GM18858 (cell line): Measurements from ENCODE around the gene PHLDA3.
"Not testable (repeated sequence)": the region's sequence is repeated elsewhere in the genome, so short reads cannot be mapped to it uniquely, and the experiment has no call there.

Source experiments
- ATAC-seq: cut with Tn5 transposase; IDR thresholded peaks from one replicate; pipeline ENCODE4 v1.9.1; 2021; ENCODE audit not compliant: unreplicated experiment

The PHLDA3 gene

GRCh38 chr1:201504179-201504631 is 35.2 kb upstream of the PHLDA3 start:
- no peak for ATAC-seq

GRCh38 chr1:201503397-201504176 is 34.6 kb upstream of the PHLDA3 start:
- no peak for ATAC-seq

- ATAC-seq: no peak
Measured at GRCh38 chr1:201502511-201502857, 33.5 kb upstream of the PHLDA3 start.

- no peak for ATAC-seq
Measured at GRCh38 chr1:201501812-201502510, 33.0 kb upstream of the PHLDA3 start.

GRCh38 chr1:201501144-201501543 is 32.2 kb upstream of the PHLDA3 start:
- ATAC-seq: no peak

GRCh38 chr1:201500670-201501120 is 31.7 kb upstream of the PHLDA3 start:
- no peak for ATAC-seq

- ATAC-seq: no peak
Measured at GRCh38 chr1:201499795-201500669, 31.0 kb upstream of the PHLDA3 start.

GRCh38 chr1:201499191-201499590 is 30.2 kb upstream of the PHLDA3 start:
- ATAC-seq: no peak

GRCh38 chr1:201498621-201499020 is 29.6 kb upstream of the PHLDA3 start:
- no peak for ATAC-seq

- ATAC-seq: no peak
Measured at GRCh38 chr1:201497935-201498509, 29.0 kb upstream of the PHLDA3 start.

- no peak for ATAC-seq
Measured at GRCh38 chr1:201496296-201496690, 27.3 kb upstream of the PHLDA3 start.

GRCh38 chr1:201495551-201496295 is 26.7 kb upstream of the PHLDA3 start:
- no peak for ATAC-seq

- ATAC-seq: no peak
Measured at GRCh38 chr1:201493757-201494617, 25.0 kb upstream of the PHLDA3 start.

- ATAC-seq: not testable (repeated sequence)
Measured at GRCh38 chr1:201493026-201493656, 24.2 kb upstream of the PHLDA3 start.

GRCh38 chr1:201491896-201492511 is 23.0 kb upstream of the PHLDA3 start:
- no peak for ATAC-seq

GRCh38 chr1:201490708-201491131 is 21.7 kb upstream of the PHLDA3 start:
- ATAC-seq: no peak

- ATAC-seq: no peak
Measured at GRCh38 chr1:201489643-201490261, 20.8 kb upstream of the PHLDA3 start.
